Measurements from ENCODE around the gene KLHL2.
"Not testable (repeated sequence)": the region's sequence is repeated elsewhere in the genome, so short reads cannot be mapped to it uniquely, and the experiment has no call there.

Gene KLHL2

GRCh38 chr4:165229490-165230200 lies 22.3 kb downstream of the KLHL2 start:
- DNase-seq (ENCODE audit: low read depth in 1 of 2, low spot score in 1 of 2): not testable (repeated sequence)

DNA sequence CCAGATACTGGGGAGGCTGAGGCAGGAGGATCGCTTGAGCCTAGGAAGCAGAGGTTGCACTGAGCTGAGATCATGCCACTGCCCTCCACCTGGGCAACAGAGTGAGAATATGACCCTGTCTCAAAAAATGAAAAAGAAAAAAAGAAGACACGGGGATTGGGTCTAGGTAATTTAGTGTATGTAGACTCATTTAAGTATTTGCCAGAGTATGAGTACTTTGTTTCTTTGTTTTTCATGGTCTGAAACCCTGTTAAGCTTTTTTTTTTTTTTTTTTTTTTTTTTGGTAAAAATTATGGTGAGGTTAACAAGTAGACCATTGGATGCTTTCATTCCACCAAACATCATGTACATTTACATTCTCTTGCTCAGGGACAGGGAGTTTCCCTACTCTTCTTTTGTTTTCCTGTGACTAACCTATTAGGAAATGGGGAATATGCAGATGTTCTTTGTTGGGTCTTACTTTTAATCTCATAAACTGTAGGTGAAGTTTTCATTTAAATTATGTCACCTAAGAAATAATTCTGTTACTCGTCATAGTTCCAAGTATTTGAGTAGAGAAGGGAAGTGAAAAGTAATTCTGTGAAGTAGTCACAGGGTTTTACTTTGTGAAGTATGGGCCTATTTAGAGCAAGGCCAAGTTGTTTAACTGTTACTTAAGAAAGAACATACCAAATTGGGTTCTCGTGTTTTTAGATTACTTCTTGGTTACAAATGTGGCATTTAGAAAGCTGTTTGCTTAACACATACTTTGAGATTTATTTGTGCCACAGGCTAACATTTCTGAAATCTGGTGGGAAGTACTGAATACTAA lies 25.5 kb downstream of the KLHL2 start:
- DNase-seq (ENCODE audit: low read depth in 1 of 2, low spot score in 1 of 2): not testable (repeated sequence)

DNA sequence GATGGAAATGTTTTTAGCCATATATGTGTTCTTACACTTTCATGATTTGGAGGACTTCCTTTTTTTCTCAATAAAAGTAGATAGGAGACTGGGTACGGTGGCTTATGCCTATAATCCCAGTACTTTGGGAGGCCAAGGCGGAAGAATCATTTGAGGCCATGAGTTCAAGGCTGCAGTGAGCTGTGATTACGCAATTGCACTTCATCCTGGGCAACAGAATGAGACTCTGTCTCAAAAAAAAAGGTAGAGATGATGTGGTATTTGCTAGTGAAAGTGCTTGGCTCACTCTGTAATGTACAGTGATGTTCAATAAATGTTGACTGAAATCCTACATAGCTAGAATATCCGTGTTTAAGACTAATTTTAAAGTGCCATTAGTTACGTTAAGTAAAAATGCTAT lies 27.4 kb downstream of the KLHL2 start:
- DNase-seq (ENCODE audit: low read depth in 1 of 2, low spot score in 1 of 2): no peak

- DNase-seq (ENCODE audit: low read depth in 1 of 2, low spot score in 1 of 2): not testable (repeated sequence)
Observed at GRCh38 chr4:165236852-165237251, 29.5 kb downstream of the KLHL2 start.

DNA sequence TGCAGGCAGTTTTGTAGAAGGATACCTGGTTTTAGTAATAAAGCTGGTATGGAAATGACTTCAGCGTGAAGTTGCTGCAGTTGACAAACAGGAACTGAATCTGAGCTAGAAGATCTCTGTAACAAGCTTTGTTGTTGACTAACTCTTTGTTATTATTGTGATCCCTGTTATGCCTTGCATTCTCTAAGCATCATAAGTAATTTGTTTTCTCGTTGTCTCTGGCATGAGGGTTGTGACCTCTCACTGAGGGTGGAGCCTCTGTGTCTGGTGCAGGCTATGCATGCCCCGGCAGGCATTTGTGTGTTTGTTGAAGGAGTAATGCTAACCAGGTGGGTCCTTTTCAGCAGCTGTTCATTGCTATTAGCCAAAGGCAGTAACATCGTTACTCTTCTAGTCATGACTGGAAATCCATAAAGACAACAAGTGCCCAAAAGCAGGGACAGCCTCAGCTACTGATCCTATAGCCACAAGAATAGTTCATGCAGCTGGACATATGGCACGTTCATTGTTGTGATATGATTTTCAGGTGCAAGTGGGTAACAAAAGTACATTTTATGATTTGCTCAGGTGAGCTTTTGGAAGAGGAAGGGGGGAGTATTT lies 30.8 kb downstream of the KLHL2 start:
- not testable (repeated sequence) for DNase-seq (ENCODE audit: low read depth in 1 of 2, low spot score in 1 of 2)

- not testable (repeated sequence) for DNase-seq (ENCODE audit: low read depth in 1 of 2, low spot score in 1 of 2)
Observed at GRCh38 chr4:165240761-165241160, 33.4 kb downstream of the KLHL2 start.

GRCh38 chr4:165244148-165244547 lies 36.8 kb downstream of the KLHL2 start:
- DNase-seq (ENCODE audit: low read depth in 1 of 2, low spot score in 1 of 2): not testable (repeated sequence)

DNA sequence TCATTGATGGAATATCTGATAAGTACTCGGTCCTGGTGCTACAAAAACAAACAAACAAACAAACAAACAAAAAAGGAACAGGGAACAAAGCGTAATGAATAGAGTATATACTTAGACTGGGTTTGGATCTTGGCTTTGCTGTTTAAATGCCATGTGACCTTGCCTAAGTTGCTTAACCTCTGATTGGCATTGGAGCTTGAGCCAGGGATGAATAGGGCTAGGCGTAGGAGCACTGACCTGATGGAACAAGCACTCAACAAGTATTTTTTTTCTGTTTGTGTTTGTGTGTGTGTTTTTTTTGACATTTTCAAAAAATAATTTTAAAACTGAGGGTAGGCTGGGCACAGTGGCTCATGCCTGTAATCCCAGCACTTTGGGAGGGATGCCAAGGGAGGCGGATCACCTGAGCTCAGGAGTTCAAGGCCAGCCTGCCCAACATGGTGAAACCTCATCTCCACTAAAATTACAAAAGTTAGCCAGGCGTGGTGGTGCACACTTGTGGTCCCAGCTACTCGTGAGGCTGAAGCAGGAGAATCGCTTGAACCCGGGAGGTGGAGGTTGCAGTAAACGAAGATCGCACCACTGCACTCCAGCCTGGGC lies 37.3 kb downstream of the KLHL2 start:
- DNase-seq (ENCODE audit: low read depth in 1 of 2, low spot score in 1 of 2): not testable (repeated sequence)

- no peak for DNase-seq (ENCODE audit: low read depth in 1 of 2, low spot score in 1 of 2)
Observed at GRCh38 chr4:165248102-165248501, 40.7 kb downstream of the KLHL2 start.

- DNase-seq (ENCODE audit: low read depth in 1 of 2, low spot score in 1 of 2): not testable (repeated sequence)
Observed at GRCh38 chr4:165248904-165249303, 41.5 kb downstream of the KLHL2 start.

DNA sequence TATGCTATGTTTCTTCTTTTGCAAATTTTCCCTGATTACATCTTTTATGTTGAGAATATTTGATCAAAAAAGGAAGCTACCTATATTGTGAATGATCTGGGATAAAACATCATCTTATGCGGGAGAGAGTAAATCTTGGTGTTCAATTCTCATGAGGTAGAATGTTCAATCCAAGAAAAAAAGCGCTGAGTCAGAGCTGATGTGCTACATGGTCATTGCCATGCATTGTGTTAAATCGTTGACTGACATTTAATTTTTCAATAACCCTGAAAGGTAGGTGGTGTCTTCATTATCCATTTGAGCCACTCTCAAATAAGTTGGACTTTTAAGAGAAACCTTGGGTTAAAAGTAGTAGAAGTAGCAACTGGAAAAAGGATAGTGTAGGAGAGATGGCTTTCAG lies 47.4 kb downstream of the KLHL2 start:
- DNase-seq (ENCODE audit: low read depth in 1 of 2, low spot score in 1 of 2): not testable (repeated sequence)

DNA sequence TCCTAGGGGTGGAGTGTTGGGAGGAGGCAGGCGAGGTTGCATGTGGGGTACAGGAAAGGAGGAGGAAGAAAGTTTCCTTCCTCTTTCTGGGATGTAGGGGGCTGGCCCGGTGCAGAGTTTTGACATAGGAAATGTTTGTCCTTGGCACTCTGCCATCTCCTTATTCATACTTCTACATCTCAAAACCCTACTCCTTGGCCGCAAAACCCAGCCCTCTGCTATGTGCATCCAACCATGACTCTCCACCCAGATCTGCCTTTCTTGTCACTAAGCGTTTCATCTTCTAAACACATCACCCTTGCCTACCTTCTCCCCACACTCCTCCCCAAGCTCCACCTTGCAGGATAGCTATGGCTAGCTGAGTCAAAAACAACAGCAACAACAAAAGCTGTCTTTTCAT lies 48.1 kb downstream of the KLHL2 start:
- not testable (repeated sequence) for DNase-seq (ENCODE audit: low read depth in 1 of 2, low spot score in 1 of 2)

DNA sequence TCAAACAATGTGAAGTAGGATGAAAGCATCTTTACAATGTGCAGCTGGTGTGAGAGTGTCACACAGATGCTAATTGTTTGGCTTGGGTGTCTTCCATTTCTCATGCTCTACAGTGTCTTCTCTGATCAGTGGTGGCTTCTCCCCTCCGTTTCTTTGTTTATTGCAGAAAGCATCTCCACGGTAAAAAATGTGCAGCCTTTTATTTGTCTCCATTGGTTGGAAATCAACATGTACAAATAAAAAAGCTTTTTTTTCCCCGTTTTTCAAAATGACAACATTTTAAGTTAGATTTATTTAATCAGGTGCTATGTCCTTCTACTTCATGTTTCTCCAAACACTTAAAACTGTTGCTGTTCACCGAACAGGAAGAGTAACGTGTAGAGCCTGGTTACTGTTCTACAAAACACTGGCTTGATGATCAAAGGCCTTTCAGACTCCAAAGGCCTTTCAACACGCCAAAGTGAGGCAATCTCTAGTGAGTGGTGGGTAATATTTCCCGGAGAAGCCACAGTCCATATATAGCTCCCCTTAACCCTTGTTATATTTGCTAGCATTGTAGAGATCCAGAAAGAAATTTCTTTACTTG lies 48.8 kb downstream of the KLHL2 start:
- not testable (repeated sequence) for DNase-seq (ENCODE audit: low read depth in 1 of 2, low spot score in 1 of 2)

DNA sequence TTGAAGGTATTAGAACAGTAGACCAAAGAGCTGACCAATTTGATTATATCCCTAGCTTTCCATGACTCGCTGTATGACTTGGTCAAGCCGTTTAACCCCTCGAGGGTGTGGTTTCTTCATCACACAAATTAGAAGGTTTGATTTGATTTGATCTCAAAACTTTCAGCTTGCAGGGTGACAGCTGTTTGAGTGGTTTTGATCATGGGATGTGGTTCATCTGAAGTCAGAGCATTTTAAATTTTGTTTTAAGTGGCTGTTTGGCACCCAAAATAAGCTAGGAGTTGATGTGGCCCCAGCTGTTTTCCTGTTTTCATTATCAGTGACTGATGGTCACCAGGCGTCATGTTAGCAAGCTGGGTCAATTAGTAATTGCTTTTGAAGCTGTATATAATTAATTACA lies 52.4 kb downstream of the KLHL2 start:
- not testable (repeated sequence) for DNase-seq (ENCODE audit: low read depth in 1 of 2, low spot score in 1 of 2)

DNA sequence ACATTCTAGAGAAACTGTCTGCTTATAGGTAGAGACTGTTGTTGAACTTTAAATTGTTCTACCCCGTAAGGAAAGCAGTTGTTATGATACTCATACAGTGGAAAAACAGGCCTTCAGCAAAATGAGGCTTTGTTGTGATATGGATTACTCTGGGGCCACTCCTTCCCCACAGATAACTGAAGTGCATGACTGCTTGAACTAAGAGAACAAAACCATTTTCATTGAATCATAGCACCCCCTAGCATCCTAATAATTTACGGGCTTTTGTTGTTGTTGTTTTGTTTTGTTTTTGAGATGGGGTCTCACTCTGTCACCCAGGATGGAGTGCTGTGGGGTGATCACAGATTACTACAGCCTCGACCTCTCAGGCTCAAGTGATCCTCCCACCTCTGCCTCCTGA lies 54.9 kb downstream of the KLHL2 start:
- not testable (repeated sequence) for DNase-seq (ENCODE audit: low read depth in 1 of 2, low spot score in 1 of 2)

DNA sequence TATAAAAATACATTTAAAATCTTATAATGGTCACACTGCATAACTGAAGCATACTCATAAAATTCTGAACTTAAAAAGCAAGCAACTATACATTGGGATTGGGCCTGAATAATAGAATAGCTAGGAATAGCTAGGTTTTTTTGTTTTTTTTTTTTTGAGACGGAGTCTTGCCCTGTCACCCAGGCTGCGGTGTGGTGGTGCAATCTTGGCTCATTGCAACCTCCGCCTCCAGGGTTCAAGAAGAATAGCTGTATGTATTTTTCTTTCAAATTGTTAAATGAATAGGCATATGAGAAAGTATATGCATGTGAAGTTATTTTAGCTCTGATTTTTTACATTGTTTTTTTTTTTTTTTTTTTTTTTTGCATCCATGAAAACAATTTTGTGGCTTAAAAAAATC lies 56.1 kb downstream of the KLHL2 start:
- not testable (repeated sequence) for DNase-seq (ENCODE audit: low read depth in 1 of 2, low spot score in 1 of 2)

GRCh38 chr4:165269931-165270330 lies 62.6 kb downstream of the KLHL2 start:
- not testable (repeated sequence) for DNase-seq (ENCODE audit: low read depth in 1 of 2, low spot score in 1 of 2)

- DNase-seq (ENCODE audit: low read depth in 1 of 2, low spot score in 1 of 2): not testable (repeated sequence)
Observed at GRCh38 chr4:165273443-165273842, 66.1 kb downstream of the KLHL2 start.

- not testable (repeated sequence) for DNase-seq (ENCODE audit: low read depth in 1 of 2, low spot score in 1 of 2)
Observed at GRCh38 chr4:165275357-165275756, 68.0 kb downstream of the KLHL2 start.

- DNase-seq (ENCODE audit: low read depth in 1 of 2, low spot score in 1 of 2): not testable (repeated sequence)
Observed at GRCh38 chr4:165279531-165279930, 72.2 kb downstream of the KLHL2 start.

DNA sequence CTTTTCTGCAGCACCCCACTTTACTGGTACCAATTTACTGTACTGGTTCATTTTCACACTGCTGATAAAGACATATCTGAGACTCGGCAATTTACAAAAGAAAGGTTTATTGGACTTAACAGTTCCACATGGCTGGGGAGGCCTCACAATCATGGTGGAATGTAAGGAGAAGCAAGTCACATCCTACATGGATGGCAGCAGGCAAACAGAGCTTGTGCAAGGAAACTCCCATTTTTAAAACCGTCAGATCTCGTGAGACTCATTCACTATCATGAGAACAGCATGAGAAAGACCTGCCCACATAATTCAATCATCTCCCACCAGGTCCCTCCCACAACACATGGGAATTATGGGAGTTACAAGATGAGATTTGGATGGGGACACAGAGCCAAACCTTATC lies 77.3 kb downstream of the KLHL2 start:
- DNase-seq (ENCODE audit: low read depth in 1 of 2, low spot score in 1 of 2): not testable (repeated sequence)
